NCI-H2107 treated with DMSO at 0.1 percent for 48 hours (cell line): Measurements from ENCODE around the gene LRRC8E.

ENCODE experiments used
- DNase-seq: peaks from one replicate; lab custom pipeline; 2025; ENCODE audit not compliant: unreplicated experiment; lab: John Stamatoyannopoulos, UW

The LRRC8E gene

DNA sequence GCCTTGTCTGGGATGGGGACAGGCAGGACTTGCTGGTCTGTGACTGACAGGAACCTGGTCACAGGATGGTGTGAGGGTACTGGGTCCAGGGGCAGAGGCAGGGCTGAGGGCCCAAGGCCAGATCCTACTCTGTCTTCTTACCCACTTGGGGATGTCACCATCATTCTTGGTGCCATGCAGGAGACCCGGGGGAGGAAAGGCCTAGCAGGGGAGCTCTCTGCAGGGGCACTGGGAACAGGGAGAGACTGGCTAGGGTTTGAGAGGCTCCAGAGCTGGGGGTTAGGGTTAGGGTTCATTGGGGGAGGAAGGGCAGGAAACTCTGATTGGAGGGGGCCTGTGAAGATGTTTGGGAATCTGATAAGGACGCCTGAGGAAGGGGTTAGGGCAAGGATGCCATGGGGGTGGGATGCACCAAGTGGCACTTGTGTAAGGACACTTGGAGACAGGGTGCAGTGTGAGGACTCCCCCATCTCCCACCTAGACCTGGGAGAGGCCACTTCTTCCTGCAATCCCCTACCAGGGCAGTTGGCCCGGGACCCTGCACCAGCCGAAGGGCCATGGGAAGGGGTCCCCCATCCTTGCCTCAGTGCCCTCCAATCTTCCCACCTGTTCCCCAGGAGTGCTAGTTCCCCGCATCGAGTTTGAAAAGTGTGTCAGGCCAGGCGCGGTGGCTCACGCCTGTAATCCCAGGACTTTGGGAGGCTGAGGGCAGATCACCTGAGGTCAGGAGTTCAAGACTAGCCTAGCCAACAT is 21.0 kb upstream of the LRRC8E start:
- DNase-seq = no peak

DNA sequence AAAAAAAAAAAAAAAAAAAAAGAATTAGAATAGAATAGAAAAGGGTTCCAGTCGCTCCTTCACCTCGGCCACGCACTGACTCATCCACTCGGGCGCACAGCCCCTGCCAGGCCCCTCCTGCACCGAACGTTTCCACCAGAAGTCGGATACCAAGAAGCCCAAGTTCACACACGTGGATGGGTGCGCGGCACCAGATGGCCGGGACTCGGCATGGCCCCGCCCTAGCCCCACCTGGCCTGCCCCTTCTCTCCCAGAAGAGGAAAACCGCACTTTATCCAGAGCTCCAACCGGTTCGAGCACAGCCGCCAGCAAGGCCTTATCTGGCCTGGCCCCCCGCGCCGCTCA is 20.0 kb upstream of the LRRC8E start:
- DNase-seq = no peak

DNA sequence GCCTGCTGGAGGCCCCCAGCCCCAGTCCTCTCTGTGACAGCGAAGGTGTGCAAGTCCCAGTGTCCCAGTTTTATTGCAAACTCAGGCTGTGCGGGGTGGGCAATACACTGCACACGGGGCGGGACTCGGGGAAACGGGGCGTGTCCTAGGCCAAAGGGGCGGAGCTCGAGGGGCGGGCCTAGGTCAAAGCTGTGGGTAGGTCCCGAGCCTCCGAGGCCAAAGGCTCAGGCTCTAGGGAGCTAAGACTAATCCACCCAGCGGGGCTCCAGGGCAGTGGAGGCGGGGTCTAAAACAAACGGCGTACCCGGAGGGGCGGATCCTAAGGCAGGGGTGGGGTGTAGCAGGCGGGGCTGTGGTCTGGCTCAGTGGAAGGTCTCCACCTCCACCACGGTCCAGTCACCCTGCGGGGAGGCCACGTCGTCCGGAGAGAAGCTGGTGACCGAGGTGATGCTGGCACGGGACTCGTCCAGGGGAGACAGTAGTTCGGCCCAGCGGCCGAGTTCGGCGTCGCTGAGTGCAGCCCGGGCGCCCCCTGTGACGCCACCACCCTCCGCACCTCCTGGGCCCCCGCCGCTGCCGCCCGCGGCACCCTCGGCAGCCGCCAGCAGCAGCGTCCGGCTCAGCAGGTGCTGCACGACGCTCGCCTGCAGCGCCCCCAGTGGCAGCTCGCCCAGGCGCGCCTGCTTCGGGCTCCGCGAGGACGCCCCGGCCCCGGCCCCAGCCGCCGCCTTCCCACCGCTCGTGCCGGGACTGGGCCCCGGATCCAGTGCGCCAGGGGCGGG is 19.4 kb upstream of the LRRC8E start:
- no peak for DNase-seq

DNA sequence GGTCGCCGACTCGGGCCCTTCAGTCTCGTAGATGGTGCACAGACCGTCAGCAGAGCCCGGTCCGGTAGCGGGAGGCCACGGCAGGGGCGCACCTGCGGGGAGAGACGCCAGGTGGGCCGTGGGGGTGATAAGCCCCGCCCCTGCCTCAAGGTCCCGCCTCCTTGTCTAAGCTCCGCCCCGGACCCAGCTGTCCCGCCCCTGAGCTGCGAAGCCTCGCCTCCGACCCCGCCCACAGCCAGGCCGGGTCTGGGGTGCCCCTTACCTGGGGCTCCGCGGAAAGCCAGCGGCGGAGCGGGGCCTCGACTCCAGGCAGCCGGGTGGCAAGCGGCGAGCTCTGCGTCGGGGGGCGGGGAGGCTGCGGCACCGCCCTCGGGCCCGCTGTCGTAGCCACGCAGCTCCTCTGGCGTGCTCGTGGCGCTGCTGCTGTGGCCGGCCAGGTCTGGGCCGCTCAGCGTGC is 18.8 kb upstream of the LRRC8E start:
- DNase-seq = no peak

DNA sequence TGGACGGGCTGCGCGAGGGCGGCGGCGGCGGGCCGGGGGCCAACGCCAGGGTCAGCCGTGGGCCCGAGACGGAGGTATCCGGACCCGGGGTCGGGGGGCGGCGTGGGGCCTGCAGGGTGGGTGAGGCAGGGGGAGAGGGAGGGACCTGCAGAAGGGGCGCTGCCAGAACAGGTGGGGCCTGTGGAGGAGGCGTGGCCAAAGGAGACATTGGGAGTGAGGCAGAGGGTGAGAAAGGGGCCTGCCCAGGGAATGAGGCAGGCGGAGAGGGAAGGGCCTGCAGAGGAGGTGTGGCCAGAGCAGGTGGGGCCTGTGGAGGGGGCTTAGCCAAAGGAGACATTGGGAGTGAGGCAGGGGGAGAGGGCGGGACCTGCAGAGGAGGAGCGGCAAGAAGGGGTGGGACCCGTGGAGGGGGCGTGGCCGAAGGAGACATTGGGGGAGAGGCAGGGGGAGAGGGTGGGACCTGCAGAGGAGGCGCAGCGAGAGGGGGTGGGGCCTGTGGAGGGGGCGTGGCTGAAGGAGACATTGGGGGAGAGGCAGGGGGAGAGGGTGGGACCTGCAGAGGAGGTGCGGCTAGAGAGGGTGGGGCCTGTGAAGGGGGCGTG is 18.3 kb upstream of the LRRC8E start:
- DNase-seq = no peak

DNA sequence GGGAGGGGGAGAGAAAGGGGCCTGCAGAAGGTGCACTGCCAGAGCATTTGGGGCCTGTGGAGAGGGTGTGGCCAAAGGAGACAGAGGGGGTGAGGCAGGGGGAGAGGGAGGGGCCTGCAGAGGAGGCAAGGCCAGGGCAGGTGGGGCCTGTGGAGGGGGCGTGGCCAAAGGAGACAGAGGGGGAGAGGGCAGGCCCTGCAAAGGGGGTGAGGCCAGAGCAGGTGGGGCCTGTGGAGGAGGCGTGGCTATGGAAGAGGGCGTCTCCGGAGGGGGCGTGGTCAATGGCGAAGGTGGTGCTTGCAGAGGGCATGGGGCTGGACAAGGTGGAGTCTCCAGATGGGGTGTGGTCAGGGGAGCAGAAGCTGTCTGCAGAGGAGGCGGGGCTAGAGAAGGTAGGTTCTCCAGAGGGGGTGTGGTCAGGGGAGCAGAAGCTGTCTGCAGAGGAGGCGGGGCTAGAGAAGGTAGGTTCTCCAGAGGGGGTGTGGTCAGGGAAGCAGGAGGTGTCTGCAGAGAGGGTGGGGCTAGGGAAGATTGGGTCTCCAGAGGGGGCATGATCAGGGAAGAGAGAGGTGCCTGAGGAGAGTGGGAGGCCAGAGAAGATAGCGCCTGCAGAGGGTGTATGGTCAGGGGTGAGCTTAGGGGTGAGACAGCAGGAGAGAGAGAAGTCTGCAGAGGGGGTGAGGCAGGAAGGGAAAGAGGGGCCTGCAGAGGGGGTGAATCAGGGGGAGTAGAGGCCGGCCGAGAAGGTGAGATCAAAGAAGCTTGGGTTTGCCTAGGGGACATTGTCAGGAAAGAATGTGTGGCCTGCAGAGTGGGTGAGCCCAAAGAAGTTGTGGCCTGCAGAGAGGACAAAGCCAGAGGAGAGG is 17.5 kb upstream of the LRRC8E start:
- no peak for DNase-seq

DNA sequence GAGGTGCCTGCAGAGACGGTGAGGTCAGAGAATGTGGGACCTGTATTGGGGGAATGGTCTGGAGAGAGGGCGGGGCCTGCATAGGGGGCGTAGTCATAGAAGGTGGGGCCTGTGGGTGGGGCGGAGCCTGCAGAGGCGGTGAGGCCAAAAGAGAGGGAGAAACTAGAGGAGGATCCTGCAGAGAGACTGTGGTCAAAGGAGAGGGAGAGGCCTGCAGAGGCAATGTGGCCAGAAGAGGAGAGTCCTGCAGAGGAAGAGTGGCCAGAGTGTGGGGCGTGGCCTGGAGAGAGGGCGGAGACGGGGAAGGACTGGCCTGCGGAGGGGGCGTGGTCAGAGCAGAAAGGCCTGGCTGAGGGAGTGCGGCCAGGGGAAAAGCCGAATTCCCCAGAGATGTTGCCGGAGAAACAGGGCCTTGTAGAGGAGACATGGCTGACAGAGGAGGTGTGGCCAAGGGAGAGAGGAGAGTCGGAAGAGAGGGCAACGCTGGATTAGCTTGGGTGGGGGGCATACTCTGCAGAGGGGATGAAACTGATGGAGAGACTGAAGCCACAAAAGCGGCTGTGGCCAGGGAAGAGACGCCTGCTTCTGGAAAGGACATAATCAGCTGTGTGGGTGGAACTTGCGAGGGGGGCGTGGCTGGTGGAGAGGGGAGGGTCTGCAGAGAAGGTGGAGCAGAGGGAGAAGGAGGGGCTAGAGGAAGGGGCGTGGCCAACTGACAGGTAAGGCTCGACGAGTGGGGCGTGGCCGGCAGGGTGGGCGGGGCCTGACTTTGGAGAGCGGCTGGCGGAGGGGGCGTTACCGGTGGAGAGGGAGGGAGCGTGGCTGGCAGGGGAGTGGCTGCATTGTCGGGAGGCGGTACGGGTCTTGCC is 16.6 kb upstream of the LRRC8E start:
- peak; percentile 58 for DNase-seq

DNA sequence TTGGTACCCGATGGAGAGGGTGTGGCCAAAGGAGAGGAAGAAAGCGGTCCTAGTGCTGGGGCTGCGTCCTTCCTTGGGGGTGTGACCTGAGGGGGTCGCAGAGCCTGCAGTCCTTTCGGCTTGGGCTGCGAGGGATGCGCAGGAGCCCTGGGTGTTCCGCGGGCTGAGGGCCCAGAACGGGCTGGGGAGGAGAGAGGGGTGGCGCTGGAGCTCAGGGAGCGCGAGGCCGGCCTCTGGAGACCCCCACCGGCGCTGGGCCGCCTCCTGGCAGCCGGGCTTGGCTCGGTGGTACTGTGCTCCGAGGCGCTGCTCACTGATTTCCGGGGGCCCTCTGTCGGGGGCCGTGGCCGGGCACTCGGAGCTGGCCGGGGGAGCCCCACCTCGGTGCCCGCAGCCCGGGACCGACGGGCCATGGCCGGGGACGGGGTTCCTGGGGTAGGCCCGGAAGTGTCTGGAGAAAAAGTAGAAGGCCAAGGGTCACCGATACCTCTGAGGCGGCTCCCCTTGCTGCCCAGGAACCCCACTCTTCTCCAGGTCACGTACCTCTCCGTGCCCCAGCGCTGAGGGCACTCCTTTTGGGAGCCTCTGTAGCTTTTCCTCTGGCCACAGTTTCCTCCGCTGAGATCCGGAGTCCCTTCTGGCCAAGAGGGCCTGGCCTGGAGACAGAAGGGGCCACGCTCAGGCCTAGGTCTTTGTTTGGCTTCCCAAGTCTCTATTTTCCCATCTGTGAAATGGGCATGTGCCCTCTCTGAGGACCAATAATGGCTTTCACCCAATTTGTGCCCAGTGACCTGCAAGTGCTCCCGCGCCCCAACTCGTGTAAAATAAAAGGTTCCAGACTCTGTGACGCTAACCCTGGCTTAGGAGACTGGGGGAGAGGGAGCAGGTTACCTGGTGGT is 15.8 kb upstream of the LRRC8E start:
- no peak for DNase-seq

DNA sequence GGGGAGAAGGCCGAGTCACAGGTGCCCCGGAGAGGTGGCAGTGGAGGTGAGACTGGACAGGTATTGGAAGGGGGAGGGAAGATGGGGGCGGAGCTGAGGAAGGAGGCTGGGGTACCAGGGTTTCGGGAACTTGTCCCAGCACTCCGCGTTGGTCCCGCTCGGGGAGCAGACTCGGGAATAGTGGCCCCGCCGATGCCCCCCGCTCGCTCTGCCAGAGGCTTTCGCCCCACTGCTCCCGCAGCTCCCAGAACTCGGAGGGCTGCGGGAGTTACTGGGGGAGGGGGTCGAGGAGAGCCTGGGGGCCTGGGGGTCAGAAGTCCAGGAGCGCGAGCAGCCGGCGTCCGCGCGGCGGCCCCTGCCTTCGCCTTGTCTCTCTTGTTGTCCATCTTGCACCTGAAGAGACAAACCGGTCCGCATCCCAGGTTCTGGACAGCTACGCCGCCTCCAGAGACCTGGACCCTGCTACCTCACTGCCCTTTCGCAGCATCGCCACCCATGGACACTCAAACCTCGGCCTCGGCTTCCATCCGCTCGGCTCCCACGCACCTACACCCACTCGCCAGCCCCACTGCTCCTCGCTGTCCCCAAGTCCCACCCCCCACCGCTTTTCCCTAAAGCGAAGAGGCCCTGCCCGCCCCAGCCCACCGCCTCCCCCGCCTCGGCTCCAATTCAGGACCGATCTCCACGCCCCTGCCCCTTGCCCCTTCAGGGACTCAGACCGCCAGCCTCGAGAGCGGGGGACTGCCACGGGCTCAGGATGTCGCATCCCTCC is 14.8 kb upstream of the LRRC8E start:
- no peak for DNase-seq

DNA sequence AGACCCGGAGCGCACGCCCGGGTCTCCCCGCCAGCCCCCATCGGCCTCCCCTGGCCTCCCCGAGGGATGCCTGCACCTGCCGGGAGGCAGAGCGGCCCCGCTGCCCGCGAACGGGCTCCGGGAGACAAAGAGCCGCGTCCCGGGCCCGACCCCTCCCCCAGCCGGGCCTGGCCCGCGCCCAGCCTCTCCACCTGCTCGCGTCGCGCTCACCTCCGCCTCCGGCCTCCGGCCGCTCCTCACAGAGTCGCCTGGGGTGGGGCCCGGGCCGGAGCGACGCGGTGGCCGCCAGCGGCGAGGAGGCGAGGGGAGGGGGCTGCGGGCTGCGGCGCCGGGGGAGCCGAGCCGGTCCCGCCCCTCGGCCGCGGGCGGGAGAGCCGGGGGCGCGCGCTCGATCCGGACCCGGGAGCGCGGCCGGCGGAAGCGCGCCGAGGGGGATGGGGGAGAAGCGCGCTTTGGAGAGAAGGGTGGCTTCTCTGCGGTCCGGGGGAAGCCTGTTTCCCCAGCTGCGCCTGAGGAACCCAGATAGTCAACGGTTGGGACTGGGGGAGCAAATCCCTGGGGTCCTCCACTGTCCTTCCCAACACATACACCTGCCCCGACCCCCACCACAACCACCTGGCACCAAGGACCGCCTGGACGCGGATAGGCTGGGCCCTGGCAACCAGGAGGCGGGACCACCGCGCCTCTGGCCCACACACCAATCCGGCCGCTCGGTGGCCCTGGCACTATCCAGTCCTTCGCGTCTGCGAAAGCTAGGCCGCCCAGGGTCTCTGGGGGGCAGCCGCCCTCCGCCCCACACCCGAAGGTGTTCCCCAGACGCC is 14.0 kb upstream of the LRRC8E start, which contains the start of gene PRR36:
Gene PRR36, minus strand, starts transcription at position 315 of the 821 bp plus-strand sequence. CDS start 701 bp downstream, outside the sequence.
- DNase-seq = peak; percentile 69

DNA sequence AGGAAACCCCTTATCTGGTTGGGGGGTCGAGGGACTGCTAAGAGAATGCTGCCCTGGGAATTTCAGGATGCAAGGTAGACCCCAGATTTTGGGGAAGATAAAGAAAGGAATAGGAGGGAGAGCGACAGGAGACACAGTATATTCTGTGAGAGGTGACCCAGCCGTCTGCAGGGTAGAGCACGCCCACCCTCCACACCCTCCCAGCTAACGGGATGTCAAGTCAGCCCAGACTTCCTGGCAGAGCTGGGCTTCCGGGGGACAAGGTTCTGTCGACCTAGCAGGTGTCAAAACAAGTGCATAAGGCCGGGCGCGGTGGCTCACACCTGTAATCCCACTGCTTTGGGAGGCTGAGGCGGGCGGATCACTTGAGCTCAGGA is 13.4 kb upstream of the LRRC8E start:
- DNase-seq = peak; percentile 37

DNA sequence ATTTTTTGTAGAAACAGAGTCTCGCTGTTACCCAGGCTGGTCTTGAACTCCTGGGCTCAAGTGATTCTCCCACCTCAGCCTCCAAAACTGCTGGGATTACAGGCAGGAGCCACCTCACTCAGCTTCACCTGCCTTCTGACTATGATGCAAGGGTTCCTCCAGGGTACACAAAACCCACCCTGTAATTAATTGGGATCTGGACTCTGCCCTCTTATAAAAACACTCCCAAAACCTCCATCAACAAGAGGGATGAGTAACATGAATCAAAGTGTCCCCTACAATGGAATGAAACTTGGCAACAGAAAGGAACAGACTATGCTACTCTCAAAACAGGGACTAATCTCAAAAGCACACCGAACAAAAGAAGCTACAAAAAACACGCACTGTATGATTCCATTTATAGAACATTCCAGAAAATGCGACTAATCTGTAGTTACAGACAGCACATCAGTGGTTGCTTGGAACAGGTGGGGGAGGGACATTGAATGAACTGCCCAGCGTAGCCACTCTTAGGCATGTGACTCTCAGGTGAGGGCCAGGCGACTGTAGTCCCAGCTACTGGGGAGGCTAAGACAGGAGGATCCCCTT is 11.0 kb upstream of the LRRC8E start:
- DNase-seq = no peak

DNA sequence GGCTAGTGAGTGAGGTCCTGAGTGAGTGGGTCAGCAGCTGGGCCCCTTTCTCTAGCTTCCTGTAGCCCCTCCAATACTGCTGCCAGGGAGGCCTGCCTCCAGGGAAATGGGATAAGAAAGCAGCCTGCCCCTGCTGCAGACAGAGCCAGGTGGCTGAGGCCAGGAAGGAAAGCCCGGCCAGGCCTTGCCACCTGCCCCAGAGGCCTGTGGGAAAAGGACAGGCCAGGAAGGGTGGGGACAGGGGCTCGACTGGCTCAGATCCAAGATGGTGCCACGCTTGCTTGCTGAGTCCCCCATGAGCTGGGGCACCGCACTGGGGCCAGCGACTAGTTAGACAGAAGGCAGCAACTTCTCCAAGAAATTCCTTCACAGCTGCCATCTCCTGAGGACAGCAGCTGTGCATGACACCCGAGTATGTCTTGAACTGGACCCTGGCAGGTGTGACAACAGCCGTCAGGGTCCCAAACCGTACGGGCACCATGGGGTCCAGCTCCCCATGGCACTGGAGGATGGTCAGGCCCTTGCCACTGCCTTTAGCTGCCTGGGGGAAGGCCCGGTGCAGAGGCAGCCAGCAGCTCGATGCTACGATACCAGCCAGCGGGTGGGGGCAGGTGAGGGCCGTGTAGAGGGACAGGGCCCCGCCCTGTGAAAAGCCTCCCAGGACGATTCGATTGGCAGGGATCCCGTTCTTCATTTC is 9.1 kb upstream of the LRRC8E start:
- no peak for DNase-seq

DNA sequence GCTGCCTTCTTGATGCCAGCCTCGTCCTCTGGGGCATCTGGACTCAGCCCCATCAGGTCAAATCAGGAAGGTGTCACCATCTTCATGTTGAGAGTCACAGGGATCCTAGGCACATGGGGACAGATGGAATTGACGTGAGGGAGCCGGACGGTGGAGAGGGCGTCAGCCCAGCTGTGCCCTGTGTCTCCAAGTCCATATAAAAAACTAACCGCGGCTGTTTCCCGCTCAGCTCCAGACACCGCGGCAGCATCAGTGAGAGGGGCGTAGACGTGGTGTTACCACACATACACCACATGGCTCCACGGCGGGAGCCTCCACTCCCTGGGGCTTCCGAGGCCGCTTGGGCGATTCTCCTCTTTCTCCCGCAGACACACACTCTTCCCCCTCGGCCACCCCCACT is 8.5 kb upstream of the LRRC8E start:
- no peak for DNase-seq

DNA sequence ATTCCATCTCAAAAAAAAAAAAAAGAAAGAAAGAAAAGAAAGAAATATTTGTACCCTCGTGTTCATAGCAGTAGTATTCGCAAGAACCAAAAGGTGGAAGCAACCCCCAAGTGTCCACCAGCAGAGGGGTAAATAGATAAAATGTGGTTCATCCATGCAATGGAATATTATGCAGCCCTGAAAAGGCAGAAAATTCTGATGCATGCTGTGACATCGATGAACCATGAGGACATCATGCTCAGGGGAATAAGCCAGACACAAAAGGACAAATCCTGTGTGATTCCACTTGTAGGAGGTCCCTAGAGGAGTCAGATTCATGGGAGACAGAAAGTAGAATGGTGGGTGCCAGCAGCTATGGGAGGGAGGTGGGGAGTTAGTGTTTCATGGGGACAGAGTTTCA is 6.4 kb upstream of the LRRC8E start:
- DNase-seq = no peak

DNA sequence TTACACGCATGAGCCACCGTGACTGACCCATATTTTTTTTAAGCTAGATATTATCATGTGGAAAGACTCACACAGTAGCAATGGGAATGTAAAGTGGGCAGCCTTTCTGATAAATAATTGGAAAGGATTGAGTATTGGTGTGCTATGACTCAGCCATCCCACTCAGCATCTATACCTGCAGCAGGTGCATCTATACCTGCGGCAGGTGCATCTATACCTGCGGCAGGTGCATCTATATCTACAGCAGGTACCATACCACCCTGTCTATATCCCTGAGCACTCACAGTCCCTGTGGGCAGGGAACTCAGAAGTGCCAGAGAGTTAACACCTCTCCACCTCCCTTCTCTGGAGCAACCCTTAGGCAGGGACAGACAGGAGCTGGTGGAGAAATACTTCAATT is 5.2 kb upstream of the LRRC8E start:
- DNase-seq = no peak
